ENCODE measurements around the gene GAK. TPM values are rescaled to one million over a fixed set of nuclear protein-coding genes. Genes with fewer than 3 reads are reported as not detected.

GAK gene
- total RNA-seq, 1 donor from 2014 or later, result 89.1 TPM

- Histone ChIP-seq H3K27me3 (no peaks in the 10 kb centered on the region), H3K36me3 (no peaks in the 10 kb centered on the region), H3K27ac (no peak overlapping the region), H3K4me1 (peaks cover 39% of the 10 kb centered on the region), H3K4me3 (peak overlapping the region; percentile 77 to 86), H3K9me3 (no peaks in the 10 kb centered on the region)
- no peak for TF ChIP-seq POLR2AphosphoS5 (IDR thresholded peaks at IDR 0.05; ENCODE audit: insufficient read depth in 1 of 2, low read depth in 1 of 2)
- intact Hi-C loops (cut with DNase I), result no loop called here
- no peak for DNase-seq (ENCODE audit: extremely low spot score in 2 of 2)
These were observed 40.7 kb upstream of the GAK start for GRCh38 chr4:972651-973424.

GRCh38 chr4:971666-972500, 39.8 kb upstream of the GAK start:
- no peaks in the 10 kb centered on the region for H3K27me3 ChIP-seq
- H3K36me3 ChIP-seq, result no peaks in the 10 kb centered on the region
- TF ChIP-seq CTCF (IDR thresholded peaks at IDR 0.05) (no peak), POLR2A (IDR thresholded peaks at IDR 0.05) (no peak), POLR2AphosphoS5 (IDR thresholded peaks at IDR 0.05; ENCODE audit: insufficient read depth in 1 of 2, low read depth in 1 of 2) (no peak)
- H3K9me3 ChIP-seq, result no peaks in the 10 kb centered on the region
- H3K4me3 ChIP-seq, result peak overlapping the region; percentile 77 to 86
- no peak overlapping the region for H3K27ac ChIP-seq
- intact Hi-C loops (cut with DNase I), result no loop called here
- H3K4me1 ChIP-seq, result peaks cover 43% of the 10 kb centered on the region
- DNase-seq (ENCODE audit: extremely low spot score in 2 of 2), result no peak

DNA sequence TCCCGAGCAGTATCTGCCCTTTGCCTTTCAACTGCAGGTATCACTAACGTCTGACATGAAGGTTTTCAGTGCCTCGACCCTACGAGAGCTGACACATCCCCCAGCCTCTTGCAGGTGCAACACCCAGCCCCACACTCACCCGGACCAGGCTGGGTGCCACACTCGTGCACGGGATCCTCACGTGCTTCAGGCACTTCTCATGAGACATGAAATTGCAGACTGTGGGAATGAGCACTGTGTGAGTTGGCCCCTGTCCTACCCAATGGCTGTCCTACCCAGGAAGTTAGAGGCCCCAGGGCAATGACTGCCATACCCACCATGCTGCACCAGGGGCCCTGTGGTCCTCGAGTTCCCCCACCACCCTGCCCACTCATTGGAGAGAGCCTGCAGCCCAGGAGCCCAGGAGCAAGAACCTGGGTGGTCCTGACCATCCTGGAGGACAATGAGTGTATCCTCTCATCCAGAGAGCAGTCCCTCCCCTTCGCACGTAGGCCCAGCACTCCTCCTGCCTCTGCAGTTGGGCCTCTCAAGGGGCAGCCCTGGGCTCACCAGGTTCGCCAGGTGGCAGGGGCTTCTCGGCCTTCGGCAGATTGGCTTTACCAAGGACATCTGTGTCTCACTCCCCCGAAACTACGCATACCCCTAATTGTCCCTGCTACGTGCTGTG, 38.9 kb upstream of the GAK start:
- intact Hi-C loops (cut with DNase I), result no loop called here
- H3K27ac ChIP-seq, result no peak overlapping the region
- DNase-seq (ENCODE audit: extremely low spot score in 2 of 2), result no peak
- no peaks in the 10 kb centered on the region for H3K36me3 ChIP-seq
- peaks cover 43% of the 10 kb centered on the region for H3K4me1 ChIP-seq
- no peak overlapping the region for H3K4me3 ChIP-seq
- H3K27me3 ChIP-seq, result no peaks in the 10 kb centered on the region
- TF ChIP-seq POLR2AphosphoS5 (IDR thresholded peaks at IDR 0.05; ENCODE audit: insufficient read depth in 1 of 2, low read depth in 1 of 2), result no peak
- TF ChIP-seq CTCF (IDR thresholded peaks at IDR 0.05), result no peak
- no peak for TF ChIP-seq POLR2A (IDR thresholded peaks at IDR 0.05)
- no peaks in the 10 kb centered on the region for H3K9me3 ChIP-seq

GRCh38 chr4:970046-970745, 38.1 kb upstream of the GAK start:
- intact Hi-C loops (cut with DNase I), result no loop called here
- Histone ChIP-seq H3K36me3 (peaks cover 0 to 5% of the 10 kb centered on the region in 2 donors), H3K27me3 (no peaks in the 10 kb centered on the region), H3K27ac (no peak overlapping the region), H3K9me3 (no peaks in the 10 kb centered on the region), H3K4me3 (no peak overlapping the region), H3K4me1 (peaks cover 43% of the 10 kb centered on the region)
- no peak for TF ChIP-seq POLR2A (IDR thresholded peaks at IDR 0.05)
- TF ChIP-seq CTCF (IDR thresholded peaks at IDR 0.05), result no peak
- TF ChIP-seq POLR2AphosphoS5 (IDR thresholded peaks at IDR 0.05; ENCODE audit: insufficient read depth in 1 of 2, low read depth in 1 of 2), result no peak
- no peak for DNase-seq (ENCODE audit: extremely low spot score in 2 of 2)

Data from vagina (tissue), 2 donors.